Measurements from ENCODE around the gene DSCAML1. TPM values are rescaled to one million over a fixed set of nuclear protein-coding genes. Genes with fewer than 3 reads are reported as not detected.

DSCAML1 gene
- total and polyA plus RNA-seq, 9 of the 15 experiments (the other 6 are each of a cell fraction or from before 2014, with no cell fraction given): not detected

DNA sequence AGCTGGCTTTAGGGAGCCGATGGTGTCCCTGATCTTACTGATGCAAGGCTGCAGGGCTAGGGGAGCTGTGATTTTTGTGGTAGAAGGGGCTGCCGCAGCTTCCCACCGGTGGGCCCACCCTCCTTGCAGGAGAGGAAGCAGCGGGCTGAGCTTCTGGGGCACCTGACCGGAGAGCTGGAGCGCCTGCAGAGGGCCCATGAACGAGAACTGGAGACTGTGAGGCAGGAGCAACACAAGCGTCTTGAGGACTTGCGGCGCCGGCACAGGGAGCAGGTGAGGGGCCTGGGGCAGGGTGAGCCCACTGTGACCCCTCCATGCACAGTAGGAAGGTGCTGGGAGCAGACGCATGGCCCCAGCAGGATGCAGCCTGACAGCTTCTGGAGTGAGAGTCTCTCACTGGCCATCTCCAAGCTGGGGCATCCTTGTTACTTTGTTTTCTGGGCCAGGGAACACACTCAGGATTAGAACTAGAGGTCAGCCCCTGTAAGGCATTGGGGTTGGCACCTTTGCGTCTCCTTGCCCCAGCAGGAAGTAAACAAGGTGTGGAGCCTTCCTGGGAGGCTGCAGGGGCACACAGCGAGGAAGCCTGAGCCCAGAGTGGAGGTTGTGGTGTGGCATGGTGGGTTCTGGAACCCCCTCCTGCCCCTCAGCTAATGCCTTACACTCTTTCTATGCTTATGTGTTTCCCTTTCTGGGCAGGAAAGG lies 402.6 kb downstream of the DSCAML1 start:
- Histone ChIP-seq H3K4me3 (no peak overlapping the region), H2AFZ (ENCODE audit: low read depth, low read length) (no peak overlapping the region), H3K9me3 (replicated peaks; ENCODE audit: control insufficient read depth, insufficient read depth, low read depth, low read length) (no peaks in the 10 kb centered on the region), H3K27ac (ENCODE audit: extremely low read depth, low read depth, low read length) (no peak overlapping the region), H3K4me2 (ENCODE audit: insufficient read depth, low read length) (no peak overlapping the region), H3K4me1 (replicated peaks in 1 of 2; ENCODE audit: control insufficient read depth in 2 of 2, insufficient read depth in 2 of 2, low read length in 2 of 2) (no peaks in the 10 kb centered on the region; a peak in 1 of 5 replicates), H4K20me1 (replicated peaks; ENCODE audit: control insufficient read depth, insufficient read depth, low read length) (no peaks in the 10 kb centered on the region), H3K9ac (ENCODE audit: insufficient read depth in 1 of 2, low read depth in 2 of 2, low read length in 2 of 2) (no peak overlapping the region), H3K36me3 (ENCODE audit: control insufficient read depth, insufficient read depth, low read length) (peaks cover 9% of the 10 kb centered on the region; the same call in 1 of the 3 replicates), H3K79me2 (ENCODE audit: control insufficient read depth, insufficient read depth, low read length) (no peaks in the 10 kb centered on the region), H3K27me3 (ENCODE audit: control insufficient read depth in 2 of 2, insufficient read depth in 2 of 2, low read length in 2 of 2) (no peaks in the 10 kb centered on the region), H3K9me1 (ENCODE audit: control insufficient read depth, insufficient read depth, low read length) (no peaks in the 10 kb centered on the region)
- intact Hi-C loops (cut with micrococcal nuclease): no loop called here
- no peak for DNase-seq (ENCODE audit: extremely low read depth in 1 of 4, low spot score in 3 of 4)
- BruUV-seq (replicated peaks): no TSS peak
- ChIA-PET POLR2A (interaction anchor here (0.6 to 1.1 kb wide), 3 partner anchors 8 to 29 kb away, joined by 3 to 4 read pairs (median 3); no protein-coding TSS in a partner anchor), CTCF (ENCODE audit: low intra/inter-chr PET ratio) (no interaction called here)
- no peak for FAIRE-seq
- ATAC-seq: no peak
- WGBS (ENCODE audit: insufficient coverage, low coverage, missing lambda C conversion rate): 68% methylated on average over 14 of the region's 14 CpGs
- TF ChIP-seq POLR2G (IDR thresholded peaks at IDR 0.05; ENCODE audit: low read depth, low read length): 0 out of 2 replicates have a peak, but pooled peaks have one; percentile 19
- no peak for TF ChIP-seq MYC (IDR thresholded peaks at IDR 0.05; ENCODE audit: low read depth, low read length)
- TF ChIP-seq MYC (CRISPR knock-in tag; IDR thresholded peaks at IDR 0.05; ENCODE audit: borderline replicate concordance, low read depth): no peak
- no peak for TF ChIP-seq SNIP1 (IDR thresholded peaks at IDR 0.05; ENCODE audit: low read depth)
- in situ Hi-C loops (cut with MboI): no loop called here

GRCh38 chr11:117392979-117393378 lies 404.0 kb downstream of the DSCAML1 start:
- FAIRE-seq: no peak

More at GRCh38 chr11:117392979-117393378, 404.0 kb downstream of the DSCAML1 start:
- ATAC-seq: no peak
- Histone ChIP-seq H3K4me3 (no peak overlapping the region), H2AFZ (ENCODE audit: low read depth, low read length) (no peak overlapping the region), H3K9me3 (replicated peaks; ENCODE audit: control insufficient read depth, insufficient read depth, low read depth, low read length) (no peaks in the 10 kb centered on the region), H3K9ac (ENCODE audit: insufficient read depth in 1 of 2, low read depth in 2 of 2, low read length in 2 of 2) (no peak overlapping the region; a peak in 1 of 4 replicates), H3K4me2 (ENCODE audit: insufficient read depth, low read length) (no peak overlapping the region), H4K20me1 (replicated peaks; ENCODE audit: control insufficient read depth, insufficient read depth, low read length) (no peaks in the 10 kb centered on the region), H3K36me3 (ENCODE audit: control insufficient read depth, insufficient read depth, low read length) (peaks cover 9% of the 10 kb centered on the region; the same call in 1 of the 3 replicates), H3K9me1 (ENCODE audit: control insufficient read depth, insufficient read depth, low read length) (no peaks in the 10 kb centered on the region), H3K27me3 (ENCODE audit: control insufficient read depth in 2 of 2, insufficient read depth in 2 of 2, low read length in 2 of 2) (no peaks in the 10 kb centered on the region), H3K79me2 (ENCODE audit: control insufficient read depth, insufficient read depth, low read length) (no peaks in the 10 kb centered on the region), H3K4me1 (replicated peaks in 1 of 2; ENCODE audit: control insufficient read depth in 2 of 2, insufficient read depth in 2 of 2, low read length in 2 of 2) (no peaks in the 10 kb centered on the region; a peak in 1 of 5 replicates), H3K27ac (ENCODE audit: extremely low read depth, low read depth, low read length) (no peak overlapping the region)
- DNase-seq (ENCODE audit: extremely low read depth in 1 of 4, low spot score in 3 of 4): no peak
- ChIA-PET CTCF (ENCODE audit: low intra/inter-chr PET ratio) (no interaction called here), POLR2A (interaction anchor here (0.6 to 1.5 kb wide), 4 partner anchors 9 to 391 kb away, joined by 3 to 4 read pairs (median 3); no protein-coding TSS in a partner anchor)
- WGBS (ENCODE audit: insufficient coverage, low coverage, missing lambda C conversion rate): 67% methylated on average over 8 of the region's 8 CpGs
- TF ChIP-seq RAD21 (CRISPR knock-in tag; conservative IDR thresholded peaks at IDR 0.05 in 1 of 2, IDR thresholded peaks at IDR 0.05 in 1 of 2) (no peak), CLOCK (CRISPR knock-in tag; IDR thresholded peaks at IDR 0.05; ENCODE audit: borderline replicate concordance) (no peak), SLC30A9 (CRISPR knock-in tag; IDR thresholded peaks at IDR 0.05) (no peak), NCOA6 (IDR thresholded peaks at IDR 0.05) (no peak), ZNF184 (CRISPR knock-in tag; IDR thresholded peaks at IDR 0.05) (no peak), GABPA (tag; conservative IDR thresholded peaks at IDR 0.05; ENCODE audit: low read depth) (no peak), CHD4 (IDR thresholded peaks at IDR 0.05; ENCODE audit: insufficient read depth, insufficient replicate concordance, low read depth, low read length, poor library complexity, severe bottlenecking) (no peak)
- in situ Hi-C loops (cut with MboI) (no loop called here), intact Hi-C loops (cut with micrococcal nuclease) (no loop called here)
- no TSS peak for BruUV-seq (replicated peaks)

Data from K562 (cell line).